NCI-H2107 treated with DMSO at 0.1 percent for 48 hours (cell line): ENCODE data around the gene KIF13A.
A peak's percentile ranks its signal among the peaks of the same experiment; 100 is the strongest.

Experiments used
- DNase-seq: peaks from one replicate; lab custom pipeline; 2025; ENCODE audit not compliant: unreplicated experiment; lab: John Stamatoyannopoulos, UW

KIF13A gene

DNA sequence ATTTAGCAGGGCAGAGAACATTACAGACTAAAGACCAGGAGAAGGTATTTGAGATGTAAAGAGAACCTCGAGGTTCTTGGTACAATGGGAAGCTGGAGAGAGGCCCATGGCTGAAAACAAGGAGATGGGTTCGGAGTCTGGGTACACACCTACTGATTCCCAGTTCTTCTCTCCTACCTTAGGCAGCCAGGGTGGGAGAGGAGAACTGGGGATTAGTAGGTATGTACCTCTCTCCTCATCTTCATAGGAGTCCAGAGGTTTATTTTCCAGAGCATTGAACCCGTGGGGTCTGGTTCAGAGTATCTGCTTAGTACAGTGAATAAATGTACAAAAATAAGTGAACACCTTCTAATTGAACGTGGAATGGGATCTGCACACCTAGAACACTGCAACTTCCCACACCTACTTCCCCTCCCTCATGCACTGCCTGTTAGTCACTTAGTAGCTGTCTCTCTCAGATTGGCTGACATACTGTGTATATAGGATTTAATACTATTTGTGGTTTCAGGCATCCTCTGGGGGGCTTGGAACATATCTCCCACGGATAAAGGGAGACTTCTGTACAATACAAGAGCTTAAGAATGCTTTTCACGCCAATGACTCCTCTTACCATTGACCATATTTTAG, 257.2 kb downstream of the KIF13A start:
- no peak for DNase-seq

DNA sequence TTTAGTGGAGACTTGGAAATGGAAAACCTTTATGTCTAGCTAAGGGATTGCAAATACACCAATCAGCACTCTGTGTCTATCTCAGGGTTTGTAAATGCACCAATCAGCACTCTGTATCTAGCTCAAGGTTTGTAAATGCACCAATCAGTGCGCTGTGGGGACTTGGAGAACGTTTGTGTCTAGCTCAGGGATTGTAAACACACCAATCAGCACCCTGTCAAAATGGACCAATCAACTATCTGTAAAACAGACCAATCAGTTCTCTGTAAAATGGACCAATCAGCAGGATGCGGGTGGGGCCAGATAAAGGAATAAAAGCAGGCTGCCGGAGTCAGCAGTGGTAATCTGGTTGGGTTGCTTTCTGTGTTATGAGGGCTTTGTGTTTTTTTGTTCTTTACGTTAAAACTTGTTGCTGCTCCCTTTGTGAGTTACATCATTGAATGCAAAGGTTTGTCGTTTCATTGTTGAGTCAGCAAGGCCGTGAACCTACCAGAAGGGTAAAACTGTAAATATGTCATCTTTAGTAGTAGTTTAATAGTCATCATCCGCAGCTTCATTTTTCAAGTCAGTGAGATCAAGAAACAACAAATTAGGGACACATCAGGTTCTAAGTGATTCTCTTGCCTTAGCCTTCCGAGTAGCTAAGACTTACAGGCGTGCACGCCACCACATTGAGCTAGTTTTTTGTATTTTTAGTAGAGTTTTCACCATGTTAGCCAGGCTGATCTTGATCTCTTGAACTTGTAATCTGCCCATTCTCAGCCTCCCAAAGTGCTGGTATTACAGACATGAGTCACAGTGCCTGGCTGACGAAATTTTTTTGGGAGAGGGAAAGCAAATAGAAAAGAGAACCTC, 258.0 kb downstream of the KIF13A start:
- no peak for DNase-seq

DNA sequence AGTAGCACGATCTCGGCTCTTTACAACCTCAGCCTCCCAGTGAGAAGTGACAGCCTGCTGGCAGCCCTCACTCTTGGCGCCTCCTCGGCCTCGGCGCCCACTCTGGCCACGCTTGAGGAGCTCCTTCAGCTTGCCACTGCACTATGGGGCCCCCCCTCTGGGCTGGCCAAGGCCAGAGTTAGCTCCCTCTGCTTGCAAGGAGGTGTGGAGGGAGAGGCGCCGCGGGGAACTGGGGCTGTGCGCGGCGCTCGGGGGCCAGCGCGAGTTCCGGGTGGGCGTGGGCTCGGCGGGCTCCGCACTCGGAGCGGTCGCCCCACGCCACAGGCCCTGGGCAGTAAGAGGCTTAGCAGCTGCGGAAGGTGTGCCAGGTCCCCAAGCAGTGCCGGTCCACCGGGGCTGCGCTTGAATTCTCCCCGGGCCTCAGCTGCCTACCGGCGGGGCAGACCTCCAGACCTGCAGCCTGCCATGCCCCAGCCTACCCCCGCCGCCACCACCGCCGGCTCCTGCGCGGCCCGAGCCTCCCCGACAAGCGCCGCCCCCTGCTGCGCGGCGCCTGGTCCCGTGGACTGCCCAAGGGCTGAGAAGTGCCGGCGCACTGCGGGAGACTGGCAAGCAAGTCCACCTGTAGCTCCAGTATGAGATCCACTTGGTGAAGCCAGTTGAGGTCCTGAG, 258.7 kb downstream of the KIF13A start:
- no peak for DNase-seq

DNA sequence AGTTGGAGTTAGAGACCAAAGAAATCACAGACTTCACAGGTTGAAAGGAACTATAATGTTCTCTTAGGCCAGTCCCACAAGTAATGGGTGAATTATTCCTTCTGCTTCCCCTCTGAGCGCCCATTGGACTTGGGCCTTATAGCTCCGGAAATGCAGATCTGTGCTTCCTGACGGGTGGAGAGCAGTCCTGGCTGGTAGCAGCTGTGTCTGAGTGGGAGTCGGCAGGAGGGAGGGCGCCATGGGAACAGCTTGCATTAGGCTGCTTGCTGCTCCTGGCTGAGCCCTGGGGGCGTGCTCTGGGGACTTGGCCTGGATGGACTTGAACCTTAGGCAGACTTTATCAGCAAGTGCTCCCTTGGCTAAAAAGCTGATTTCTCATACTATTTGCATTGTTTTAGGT, 262.4 kb downstream of the KIF13A start:
- peak; percentile 30 for DNase-seq

DNA sequence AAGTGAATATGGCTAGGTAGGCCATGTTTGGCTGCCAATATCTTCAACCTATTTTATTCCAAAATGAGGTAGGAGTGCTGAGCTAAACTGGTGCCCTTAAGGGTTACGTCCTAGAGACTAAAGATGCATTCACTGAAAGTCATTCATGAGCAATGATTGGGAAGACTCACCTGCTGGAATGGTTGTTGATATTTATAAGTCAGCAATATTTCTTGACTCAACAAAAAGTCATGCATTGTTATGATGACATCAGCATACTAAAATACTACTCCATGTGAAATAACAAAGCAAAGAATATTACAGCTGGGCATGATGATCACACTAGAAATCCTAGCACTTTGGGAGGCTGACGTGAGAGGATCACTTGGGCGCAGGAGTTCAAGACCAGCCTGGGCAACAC, 263.1 kb downstream of the KIF13A start:
- DNase-seq = no peak

DNA sequence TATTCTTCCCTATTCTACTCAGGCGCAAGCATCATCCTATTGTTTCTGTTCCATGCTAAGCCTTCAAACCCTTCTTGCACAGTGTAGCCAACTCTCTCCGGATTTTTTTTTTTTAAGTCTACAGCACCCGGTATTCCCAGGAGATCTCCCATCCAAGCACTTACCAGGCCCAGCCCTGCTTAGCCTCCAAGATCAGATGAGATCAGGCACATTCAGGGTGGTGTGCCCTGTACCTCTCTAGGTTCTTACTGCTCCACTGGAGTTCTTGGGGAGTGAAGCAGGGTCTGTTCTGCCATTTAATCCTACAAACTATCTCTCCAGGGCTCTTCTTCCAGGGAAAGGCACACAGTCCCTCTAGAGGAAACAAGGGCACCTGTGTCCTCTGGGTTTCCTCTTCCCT, 265.8 kb downstream of the KIF13A start:
- DNase-seq = no peak

DNA sequence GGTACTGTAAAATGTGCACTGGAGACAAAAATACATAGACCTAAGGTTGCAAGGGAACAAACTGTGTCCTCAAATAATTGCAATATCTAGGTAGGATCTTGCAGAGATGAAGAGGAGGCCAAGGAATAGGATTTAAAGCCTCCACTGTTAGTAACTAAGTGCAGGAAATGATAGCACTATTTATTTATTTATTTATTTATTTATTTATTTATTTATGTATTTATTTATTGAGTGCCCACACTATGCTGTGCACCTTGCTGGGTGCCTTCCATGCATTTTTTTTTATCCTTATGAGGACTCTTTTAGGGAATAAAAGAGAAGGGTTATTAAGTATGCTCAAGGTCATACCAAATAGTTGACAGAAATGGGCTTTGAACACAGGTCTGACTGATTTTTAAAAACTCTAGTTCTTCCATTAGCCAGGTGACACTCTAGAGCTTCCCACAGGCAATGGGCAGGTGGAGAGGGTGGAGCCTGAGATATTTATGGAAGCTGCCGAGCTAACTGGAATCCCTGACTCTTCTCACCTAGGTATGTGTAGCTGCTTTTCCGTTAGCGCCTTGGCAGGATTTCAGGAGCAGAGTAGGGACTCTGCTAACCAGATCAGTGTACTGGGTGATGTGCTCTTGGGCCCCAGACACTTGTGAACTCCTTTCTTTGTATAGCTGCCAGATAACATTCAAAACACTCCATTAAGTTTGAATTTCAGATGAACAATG, 268.0 kb downstream of the KIF13A start:
- peak; percentile 46 for DNase-seq

DNA sequence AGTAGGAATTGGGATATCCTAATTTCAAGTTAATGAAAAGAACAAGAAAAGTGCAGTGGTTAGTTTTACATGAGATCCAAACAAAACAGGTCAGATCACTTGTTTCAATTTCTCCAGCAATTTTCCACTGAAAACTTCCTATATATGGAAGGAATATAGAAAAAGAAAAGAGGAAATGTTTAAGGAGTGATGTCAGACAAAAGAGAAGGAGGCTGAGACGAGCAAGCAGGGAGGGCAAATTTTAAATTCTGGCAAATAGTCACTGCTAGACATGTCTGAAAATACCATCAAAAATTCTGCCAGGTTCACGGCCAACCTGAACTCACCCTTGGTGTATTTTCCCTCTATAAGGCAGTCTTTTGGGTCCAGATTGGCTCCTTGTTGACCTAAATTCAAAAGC, 271.2 kb downstream of the KIF13A start:
- DNase-seq = no peak

DNA sequence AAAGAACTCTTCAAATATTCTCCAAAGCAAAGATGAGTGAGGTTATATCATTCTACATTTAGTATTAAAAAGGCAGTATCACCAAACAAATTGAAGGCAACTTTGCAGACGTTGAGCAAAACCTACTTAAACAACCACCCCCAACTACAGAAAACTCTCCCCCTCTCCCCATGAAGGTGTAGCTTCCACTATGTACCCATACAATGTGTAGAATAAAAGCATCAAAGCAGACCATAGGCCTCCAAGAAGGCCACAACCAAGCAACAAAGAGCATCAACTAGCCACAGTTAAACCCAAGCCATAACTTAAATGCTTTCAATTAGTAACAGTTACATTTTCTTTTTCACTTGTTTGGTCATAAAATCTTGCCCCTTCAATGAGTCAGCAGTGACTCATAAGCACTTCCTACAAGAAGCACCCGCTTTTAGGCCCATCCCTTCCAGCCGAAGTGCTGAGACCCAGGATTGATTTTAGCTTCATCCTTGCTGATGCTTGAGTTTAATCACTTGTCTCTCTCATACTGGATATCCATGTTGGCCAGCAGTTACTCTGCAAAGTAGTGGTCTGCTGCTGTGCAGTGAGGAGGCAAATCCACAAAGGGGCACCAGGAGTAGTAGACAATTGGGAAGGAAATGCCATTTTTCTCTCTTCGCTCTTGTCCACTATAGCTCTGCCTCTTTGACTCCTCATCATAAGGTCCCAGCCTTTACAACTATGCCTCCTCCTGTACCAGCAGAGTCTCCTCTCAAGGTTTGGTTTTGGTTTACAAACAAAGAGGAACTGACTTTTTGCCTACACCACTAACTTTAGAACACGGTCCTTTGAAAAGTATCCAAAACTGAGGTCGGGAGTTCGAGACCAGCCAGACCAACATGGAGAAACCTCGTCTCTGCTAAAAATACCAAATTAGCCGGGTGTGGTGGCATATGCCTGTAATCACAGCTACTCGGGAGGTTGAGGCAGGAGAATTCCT, 272.3 kb downstream of the KIF13A start:
- DNase-seq = no peak

DNA sequence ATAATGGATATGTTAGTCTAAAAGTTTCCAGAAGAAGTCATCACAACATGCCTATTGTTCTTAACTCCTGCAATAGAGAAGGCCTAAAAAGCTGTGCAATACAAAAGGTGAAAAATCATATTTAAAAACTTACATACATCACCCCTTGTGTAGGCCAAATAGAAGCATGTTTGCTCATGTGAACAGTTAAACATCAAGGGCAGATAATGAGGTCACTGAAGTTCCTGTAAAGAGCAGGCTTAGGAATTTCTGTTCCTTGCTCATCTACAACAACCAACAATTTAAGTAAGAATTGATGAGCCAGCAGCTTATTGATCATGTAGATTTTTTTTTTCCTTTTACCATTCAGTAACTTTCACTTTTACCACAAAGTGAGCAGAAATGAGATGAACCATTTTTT, 273.3 kb downstream of the KIF13A start:
- no peak for DNase-seq

DNA sequence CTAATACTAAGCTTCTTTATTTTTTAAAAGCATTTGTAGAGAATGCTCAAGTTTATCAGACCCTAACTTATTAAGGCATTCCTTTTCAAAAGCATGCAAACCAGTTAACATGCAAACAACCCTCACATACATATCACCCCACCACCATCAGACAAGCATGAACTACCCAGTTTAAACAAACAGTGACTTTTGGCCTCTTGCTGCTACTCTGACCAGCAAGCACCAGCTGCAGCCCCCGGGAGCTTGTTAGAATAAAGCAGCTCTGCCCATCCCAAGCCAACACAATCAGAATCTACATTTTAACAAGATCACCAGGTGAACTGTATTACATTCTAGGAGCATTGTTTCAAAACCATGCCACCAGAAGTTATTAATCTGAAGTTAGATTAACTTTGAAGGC, 274.9 kb downstream of the KIF13A start:
- no peak for DNase-seq

DNA sequence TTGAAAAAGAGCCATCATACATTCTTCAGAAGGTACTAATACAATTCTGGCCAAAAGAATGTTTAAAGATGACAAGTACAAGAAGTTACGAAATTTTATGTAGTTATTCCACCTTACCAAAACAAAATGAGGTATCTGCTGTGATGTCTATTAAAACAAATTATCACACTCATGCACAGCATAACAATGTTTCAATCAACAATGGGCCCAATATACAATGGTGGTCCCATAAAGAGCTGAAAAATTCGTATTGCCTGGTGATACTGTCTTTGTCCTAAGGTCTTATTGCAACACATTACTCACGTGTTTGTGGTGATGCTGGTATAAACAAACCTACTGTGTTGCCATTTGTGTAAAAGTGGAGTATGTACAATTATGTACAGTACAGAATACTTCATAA, 277.1 kb downstream of the KIF13A start:
- DNase-seq = no peak

DNA sequence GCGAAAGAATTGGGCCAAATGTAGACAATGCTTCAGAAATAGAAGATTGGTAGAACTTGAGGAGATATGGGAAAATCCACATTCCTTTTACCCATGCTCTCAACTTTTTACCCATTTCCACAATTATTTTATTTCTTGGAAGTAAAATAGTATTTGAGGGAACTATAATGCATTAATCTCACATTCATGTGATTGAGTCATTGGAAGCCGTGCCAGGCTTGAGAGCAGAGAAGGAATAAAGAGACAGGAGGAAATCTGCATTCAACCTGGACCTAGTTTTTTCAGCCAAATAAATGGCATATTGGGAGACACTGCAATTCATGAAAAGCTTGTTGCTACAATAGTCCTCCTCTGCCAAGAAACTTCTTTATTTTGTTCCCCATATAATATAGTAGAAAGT, 278.0 kb downstream of the KIF13A start:
- DNase-seq = no peak
